HCT116 (cell line): ENCODE measurements around the gene PIAS2.

ENCODE experiments used
- CTCF ChIP-seq, 3 experiments: fragments of 200-600 bp in 1 of 3; sonication (generic) in 1 of 3; IDR thresholded peaks in 2 of 3; conservative IDR thresholded peaks in 1 of 3; 2 replicates each; pipeline ENCODE4 v1.5.1; 2012 to 2017; ENCODE audit warnings: low read depth in 2 of 3, low read length in 2 of 3, antibody characterized with exemption in 1 of 3, borderline replicate concordance in 1 of 3, control low read depth in 1 of 3, mild to moderate bottlenecking in 1 of 3, mixed read lengths in 1 of 3, mixed run types in 1 of 3, moderate library complexity in 1 of 3; ENCODE audit not compliant: insufficient read depth in 1 of 3
- ELF1 ChIP-seq: IDR thresholded peaks from 2 replicates; pipeline ENCODE4 v1.6.1; 2012; ENCODE audit warnings: low read depth, borderline replicate concordance
- EZH2 ChIP-seq: fragments of 200-600 bp; sonication (generic); IDR thresholded peaks from 2 replicates; pipeline ENCODE4 v1.6.1; 2017; ENCODE audit warnings: antibody characterized with exemption, mixed run types
- ZNF274 ChIP-seq: fragments of 200-500 bp; sonication (Bioruptor generic); IDR thresholded peaks from 2 replicates; pipeline ENCODE4 v1.6.1; 2014; ENCODE audit warnings: mild to moderate bottlenecking, low read depth, low read length, inconsistent platforms

GRCh38 chr18:46756559-46757201, 160.6 kb downstream of the PIAS2 start, which contains the start of gene ST8SIA5:
- no peak for TF ChIP-seq CTCF (IDR thresholded peaks at IDR 0.05 in 2 of 3, conservative IDR thresholded peaks at IDR 0.05 in 1 of 3; ENCODE audit: borderline replicate concordance in 1 of 3, insufficient read depth in 1 of 3, low read depth in 2 of 3, low read length in 2 of 3)
- no peak for TF ChIP-seq ZNF274
- TF ChIP-seq ELF1: no peak
- TF ChIP-seq EZH2: no peak
